C4-2B (cell line): ENCODE results near the gene THYN1.

ENCODE experiments used
- CTCF ChIP-seq: fragments of 450-650 bp; conservative IDR thresholded peaks from 2 replicates; pipeline ENCODE4 v1.5.1; 2017; ENCODE audit warnings: mild to moderate bottlenecking
- ZFX ChIP-seq: fragments of 450-650 bp; IDR thresholded peaks from 2 replicates; pipeline ENCODE4 v1.6.1; 2017

- TF ChIP-seq CTCF: no peak
- TF ChIP-seq ZFX: no peak
Observed at GRCh38 chr11:134276396-134277182, 23.4 kb upstream of the THYN1 start.
